ENCODE results near the gene SUMF1.
A peak's percentile ranks its signal among the peaks of the same experiment; 100 is the strongest.

Gene SUMF1

GRCh38 chr3:4418156-4418555 is 48.9 kb downstream of the SUMF1 start:
- peak in 1 of 2 donors; percentile 25 for DNase-seq (ENCODE audit: low read depth in 2 of 2)
- no peak for TF ChIP-seq CTCF (IDR thresholded peaks at IDR 0.05; ENCODE audit: low read depth, low read length)
- no peak overlapping the region for H3K4me3 ChIP-seq (replicated peaks in 1 of 2; ENCODE audit: low read depth in 2 of 2, low read length in 2 of 2)

DNA sequence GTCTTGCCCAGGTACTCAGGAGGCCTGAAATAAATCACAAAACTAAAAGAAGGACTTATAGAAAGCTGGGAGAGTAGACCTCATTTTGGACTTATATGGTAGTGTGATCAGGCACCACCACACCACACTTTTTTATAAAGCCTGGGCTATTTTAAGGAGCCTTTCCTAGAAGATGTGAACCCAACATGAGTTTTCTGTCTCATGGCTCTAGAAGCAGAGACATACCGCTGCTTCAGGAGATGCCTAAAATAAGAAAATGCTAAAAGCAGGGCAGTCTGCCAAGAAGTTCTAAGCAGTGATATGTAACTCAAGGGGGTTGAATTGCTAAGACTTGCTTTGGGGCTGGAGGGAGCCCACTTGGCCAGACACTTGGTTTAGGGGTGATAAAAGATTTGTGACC is 49.6 kb downstream of the SUMF1 start:
- TF ChIP-seq CTCF (IDR thresholded peaks at IDR 0.05; ENCODE audit: low read depth, low read length), result no peak
- no peak overlapping the region for H3K4me3 ChIP-seq (replicated peaks in 1 of 2; ENCODE audit: low read depth in 2 of 2, low read length in 2 of 2)
- peak; percentile 80 to 81 for DNase-seq (ENCODE audit: low read depth in 2 of 2)

GRCh38 chr3:4416961-4417360 is 50.1 kb downstream of the SUMF1 start:
- H3K4me3 ChIP-seq (replicated peaks in 1 of 2; ENCODE audit: low read depth in 2 of 2, low read length in 2 of 2), result no peak overlapping the region
- peak; percentile 89 to 97 for DNase-seq (ENCODE audit: low read depth in 2 of 2)
- no peak for TF ChIP-seq CTCF (IDR thresholded peaks at IDR 0.05; ENCODE audit: low read depth, low read length)

DNA sequence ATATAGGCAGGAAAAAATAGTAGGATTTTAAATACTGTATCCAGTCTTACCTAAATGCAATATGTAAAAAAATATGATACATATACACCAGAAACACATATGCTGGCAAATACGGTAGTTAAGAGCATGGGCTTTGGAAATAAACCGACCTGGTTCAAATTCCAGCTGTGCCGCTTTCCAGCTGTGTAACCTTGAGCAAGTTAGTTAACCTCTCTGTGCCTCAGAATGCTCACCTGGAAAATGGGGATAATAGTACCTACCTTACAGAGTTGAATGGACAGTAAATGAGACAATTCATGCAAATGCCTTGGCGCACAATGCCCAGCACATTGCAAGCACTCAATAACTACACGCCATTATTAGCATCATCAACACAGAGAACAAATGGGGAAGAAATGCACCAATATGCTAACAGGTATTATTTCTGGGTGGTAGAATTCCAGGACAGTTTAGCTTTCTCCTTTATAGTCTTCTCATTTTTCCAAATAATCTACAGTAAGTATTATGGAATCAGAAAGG is 50.6 kb downstream of the SUMF1 start:
- DNase-seq (ENCODE audit: low read depth in 2 of 2), result no peak
- TF ChIP-seq CTCF (IDR thresholded peaks at IDR 0.05; ENCODE audit: low read depth, low read length), result no peak

GRCh38 chr3:4413467-4413866 is 53.6 kb downstream of the SUMF1 start:
- peak; percentile 44 to 59 for DNase-seq (ENCODE audit: low read depth in 2 of 2)
- no peak for TF ChIP-seq CTCF (IDR thresholded peaks at IDR 0.05; ENCODE audit: low read depth, low read length)
- no peak overlapping the region for H3K4me3 ChIP-seq (replicated peaks in 1 of 2; ENCODE audit: low read depth in 2 of 2, low read length in 2 of 2)

More for the DNA sequence above, 50.6 kb downstream of the SUMF1 start:
- H3K4me3 ChIP-seq (replicated peaks in 1 of 2; ENCODE audit: low read depth in 2 of 2, low read length in 2 of 2), result no peak overlapping the region

DNA sequence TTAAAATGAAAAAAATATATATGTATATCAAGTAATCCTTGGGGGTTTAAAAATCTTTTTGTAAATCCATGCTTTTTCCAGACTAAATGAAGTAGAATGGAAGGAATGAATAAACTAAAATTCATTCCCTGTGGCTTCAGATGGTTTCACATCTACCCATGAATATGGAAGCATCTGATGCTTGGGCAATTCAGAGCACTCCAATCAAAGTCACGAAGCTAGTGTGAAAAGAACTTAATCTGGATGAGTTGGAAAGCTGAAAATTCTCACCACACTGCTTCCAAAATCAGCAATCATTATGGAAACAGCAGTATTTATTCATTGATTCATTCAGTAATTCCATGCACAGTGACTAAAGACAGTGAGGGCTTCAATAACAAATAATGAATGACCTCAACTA is 55.2 kb downstream of the SUMF1 start:
- no peak overlapping the region for H3K4me3 ChIP-seq (replicated peaks in 1 of 2; ENCODE audit: low read depth in 2 of 2, low read length in 2 of 2)
- DNase-seq (ENCODE audit: low read depth in 2 of 2), result no peak
- no peak for TF ChIP-seq CTCF (IDR thresholded peaks at IDR 0.05; ENCODE audit: low read depth, low read length)

DNA sequence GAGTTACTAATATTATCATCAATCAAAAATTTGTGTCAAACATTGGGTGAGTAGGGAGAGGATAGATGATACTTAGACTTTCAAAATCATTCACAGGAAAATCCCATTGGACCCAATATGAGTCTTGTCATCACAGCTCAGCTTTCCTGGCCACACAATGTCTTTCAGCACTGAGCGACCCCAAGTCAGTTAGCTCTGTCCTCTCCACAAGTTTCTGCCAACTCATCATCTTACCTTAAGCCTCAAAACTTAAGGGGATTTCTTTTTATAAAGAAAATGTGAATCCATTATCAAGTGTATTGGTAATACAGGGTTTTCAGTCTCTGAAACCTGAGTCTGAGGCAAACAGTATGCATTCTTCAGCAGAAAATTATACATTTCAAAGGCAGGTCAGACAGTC is 55.8 kb downstream of the SUMF1 start:
- no peak for DNase-seq (ENCODE audit: low read depth in 2 of 2)
- TF ChIP-seq CTCF (IDR thresholded peaks at IDR 0.05; ENCODE audit: low read depth, low read length), result no peak
- no peak overlapping the region for H3K4me3 ChIP-seq (replicated peaks in 1 of 2; ENCODE audit: low read depth in 2 of 2, low read length in 2 of 2)
